ENCODE results near the gene NKX2-2.

Gene NKX2-2

DNA sequence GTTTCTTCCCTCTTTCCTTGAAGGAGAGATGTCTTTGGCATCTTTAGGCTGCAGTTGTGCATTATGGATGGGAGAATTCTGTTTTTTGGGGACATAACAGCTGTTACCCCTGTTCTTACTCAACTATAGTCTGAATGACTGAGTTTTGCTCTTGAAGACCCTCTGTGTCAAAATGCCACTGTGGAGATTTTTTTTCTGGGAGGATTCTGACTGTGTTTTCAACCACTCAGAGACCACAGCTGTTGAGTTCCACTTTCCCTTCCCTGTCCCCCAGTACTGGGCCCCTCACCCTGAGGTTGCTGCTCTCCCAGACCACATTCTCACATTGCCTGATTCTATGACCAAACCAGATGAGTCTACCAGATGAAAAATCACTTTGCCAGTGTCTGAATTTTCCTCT, 48.1 kb downstream of the NKX2-2 start:
- no peak overlapping the region for H3K27ac ChIP-seq
- no peak overlapping the region for H3K4me2 ChIP-seq
- peaks cover 8% of the 10 kb centered on the region for H3K9me3 ChIP-seq
- peaks cover 19% of the 10 kb centered on the region for H3K4me1 ChIP-seq
- no peak overlapping the region for H3K4me3 ChIP-seq
- no peaks in the 10 kb centered on the region for H3K36me3 ChIP-seq
- H3K27me3 ChIP-seq, result no peaks in the 10 kb centered on the region
- no peaks in the 10 kb centered on the region for H4K20me1 ChIP-seq
- H3K9ac ChIP-seq, result no peak overlapping the region
- no peak for TF ChIP-seq Cebpa-rat (IDR thresholded peaks at IDR 0.05)

DNA sequence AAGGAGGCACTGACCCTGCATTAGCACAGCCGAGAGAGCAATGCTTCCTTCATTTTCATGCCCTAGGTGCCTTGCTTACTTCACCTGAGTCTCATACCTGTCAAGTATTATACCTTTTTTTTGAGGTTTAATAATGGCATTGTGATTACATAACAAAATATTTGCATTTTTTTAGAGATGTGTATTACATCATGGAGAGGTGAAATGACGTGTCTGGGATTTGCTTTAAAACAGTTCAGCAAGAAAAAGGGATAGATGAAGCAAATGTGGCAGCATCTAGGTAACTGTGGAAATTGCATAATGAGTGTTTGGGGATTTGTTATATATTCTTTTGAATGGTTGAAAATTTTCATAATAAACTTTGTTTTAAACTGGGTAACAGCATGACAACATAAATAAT, 48.9 kb downstream of the NKX2-2 start:
- TF ChIP-seq Cebpa-rat (IDR thresholded peaks at IDR 0.05), result no peak

More for the DNA sequence above, 48.9 kb downstream of the NKX2-2 start:
- no peak overlapping the region for H3K4me2 ChIP-seq
- peaks cover 8% of the 10 kb centered on the region for H3K9me3 ChIP-seq
- H3K36me3 ChIP-seq, result no peaks in the 10 kb centered on the region
- no peak overlapping the region for H3K27ac ChIP-seq
- H3K4me3 ChIP-seq, result no peak overlapping the region
- no peaks in the 10 kb centered on the region for H4K20me1 ChIP-seq
- no peak overlapping the region for H3K9ac ChIP-seq
- peaks cover 19% of the 10 kb centered on the region for H3K4me1 ChIP-seq
- H3K27me3 ChIP-seq, result no peaks in the 10 kb centered on the region
